Mucosa of descending colon (tissue), 3 donors: ENCODE measurements around the gene TNS1. TPM values are rescaled to one million over a fixed set of nuclear protein-coding genes. Genes with fewer than 3 reads are reported as not detected.

Experiments
- ATAC-seq: fragments of 200-7000 bp; cut with Tn5 transposase; one replicate; pipeline ENCODE4 v1.9.1; 2020; ENCODE audit warnings: mild to moderate bottlenecking, moderate library complexity
- DNase-seq, 3 donors: peaks; one replicate each; pipeline ENCODE4 v3.0.0-alpha.2; 2020
- H3K36me3 ChIP-seq: fragments of 200-600 bp; one replicate; pipeline ENCODE4 v1.8.0; 2021; ENCODE audit warnings: low read depth, mild to moderate bottlenecking
- H3K4me1 ChIP-seq: fragments of 200-600 bp; one replicate; pipeline ENCODE4 v1.8.0; 2021; ENCODE audit warnings: low read depth, mild to moderate bottlenecking
- H3K4me3 ChIP-seq: fragments of 200-600 bp; one replicate; pipeline ENCODE4 v1.8.0; 2021; ENCODE audit warnings: mild to moderate bottlenecking
- H3K9me3 ChIP-seq: fragments of 200-600 bp; one replicate; pipeline ENCODE4 v1.8.0; 2021; ENCODE audit warnings: mild to moderate bottlenecking
- CTCF ChIP-seq: fragments of 200-600 bp; IDR thresholded peaks from one replicate; pipeline ENCODE4 v1.8.0; 2022; ENCODE audit warnings: antibody characterized with exemption, mild to moderate bottlenecking
- intact Hi-C, 2 donors: fragments of 100-400 bp; cut with DNase I in 1 of 2; cut with micrococcal nuclease in 1 of 2; formaldehyde crosslinking; loops; one replicate each; pipeline versions ENCODE4 v1.11.0 to v1.11.1; 2022; cut with DNase I, micrococcal nuclease
- total RNA-seq, 3 donors: library from RNA; stranded (reverse); fragmentation: NEBNext Ultra II Directional in 2 of 3; extraction: Animal tissue kit (Norgen Biotek cat#: 25700) in 2 of 3; gene quantifications; one replicate each; pipeline versions ENCODE4 v1.2.1 to v1.2.4, GENCODE V29; 2021 to 2023
- donor health status: DM: no; HTN: no; CAD: no; lungs with moderate emphysema.
- donor health status: DM: no; HTN: no; CAD: no.
- donor health status: DM: no; HTN: yes; CAD: no.

TNS1 gene
- total RNA-seq, 3 donors from 2014 or later: 43.8 to 1,458 (median 121) TPM

- intact Hi-C loops: no loop called here
- Histone ChIP-seq H3K9me3 (no peaks in the 10 kb centered on the region), H3K4me1 (peaks cover 5% of the 10 kb centered on the region), H3K4me3 (no peak overlapping the region), H3K36me3 (no peaks in the 10 kb centered on the region)
- TF ChIP-seq CTCF: no peak
- DNase-seq (peak in 1 of 3 donors; percentile 5), ATAC-seq (no peak)
Measured at GRCh38 chr2:217923007-217923686, 79.6 kb downstream of the TNS1 start.

GRCh38 chr2:217922101-217923006 lies 80.4 kb downstream of the TNS1 start:
- Histone ChIP-seq H3K4me3 (no peak overlapping the region), H3K9me3 (no peaks in the 10 kb centered on the region), H3K36me3 (no peaks in the 10 kb centered on the region), H3K4me1 (peaks cover 5% of the 10 kb centered on the region)
- TF ChIP-seq CTCF: no peak
- peak in 1 of 3 donors; percentile 59 for DNase-seq
- ATAC-seq: no peak
- intact Hi-C loops: no loop called here

- no peaks in the 10 kb centered on the region for H3K36me3 ChIP-seq
- H3K4me3 ChIP-seq: no peak overlapping the region
- no peak for TF ChIP-seq CTCF
- ATAC-seq (no peak), DNase-seq (peak in 1 of 3 donors; percentile 37)
- peaks cover 5% of the 10 kb centered on the region for H3K4me1 ChIP-seq
- intact Hi-C loops: no loop called here
- H3K9me3 ChIP-seq: no peaks in the 10 kb centered on the region
Measured at GRCh38 chr2:217920879-217921603, 81.8 kb downstream of the TNS1 start.

GRCh38 chr2:217919781-217920351 lies 82.9 kb downstream of the TNS1 start:
- intact Hi-C loops: no loop called here
- Histone ChIP-seq H3K9me3 (no peaks in the 10 kb centered on the region), H3K36me3 (no peaks in the 10 kb centered on the region), H3K4me1 (peaks cover 5% of the 10 kb centered on the region), H3K4me3 (no peak overlapping the region)
- ATAC-seq (no peak), DNase-seq (peak in 1 of 3 donors; percentile 54)
- no peak for TF ChIP-seq CTCF

GRCh38 chr2:217919204-217919603 lies 83.6 kb downstream of the TNS1 start:
- Histone ChIP-seq H3K4me3 (no peak overlapping the region), H3K9me3 (no peaks in the 10 kb centered on the region), H3K36me3 (no peaks in the 10 kb centered on the region), H3K4me1 (peaks cover 5% of the 10 kb centered on the region)
- DNase-seq (peak in 1 of 3 donors; percentile 67), ATAC-seq (peak; percentile 69)
- intact Hi-C loops: no loop called here
- TF ChIP-seq CTCF: no peak
